RWPE2 (cell line): ENCODE data around the gene BCAS1.
"Not testable (repeated sequence)": the region's sequence is repeated elsewhere in the genome, so short reads cannot be mapped to it uniquely, and the experiment has no call there.

Source experiments
- ATAC-seq: fragments of 200-7000 bp; cut with Tn5 transposase; 3 replicates; pipeline ENCODE4 v1.9.1; 2021; ENCODE audit warnings: low read depth
- DNase-seq: peaks from one replicate; pipeline ENCODE4 v3.0.0-alpha.2; 2020; ENCODE audit warnings: low spot score
- H3K27ac ChIP-seq: fragments of 450-650 bp; 2 replicates; pipeline ENCODE4 v1.5.1; 2017; ENCODE audit warnings: mild to moderate bottlenecking; ENCODE audit not compliant: poor library complexity, severe bottlenecking
- H3K27me3 ChIP-seq: fragments of 250-450 bp; sonication (Bioruptor Pico); 2 replicates; pipeline ENCODE4 v1.5.1; 2021; ENCODE audit warnings: mild to moderate bottlenecking, moderate library complexity; ENCODE audit not compliant: insufficient read depth, poor library complexity, severe bottlenecking
- H3K36me3 ChIP-seq: fragments of 250-450 bp; sonication (Bioruptor Pico); 2 replicates; pipeline ENCODE4 v1.5.1; 2020; ENCODE audit warnings: low read depth, mild to moderate bottlenecking, moderate library complexity
- H3K4me1 ChIP-seq: fragments of 250-450 bp; sonication (Bioruptor Pico); 2 replicates; pipeline ENCODE4 v1.5.1; 2021; ENCODE audit warnings: mild to moderate bottlenecking, moderate library complexity; ENCODE audit not compliant: insufficient read depth, poor library complexity, severe bottlenecking
- H3K4me3 ChIP-seq: fragments of 250-450 bp; sonication (Bioruptor Pico); 2 replicates; pipeline ENCODE4 v1.5.1; 2021; ENCODE audit warnings: mild to moderate bottlenecking, moderate library complexity; ENCODE audit not compliant: severe bottlenecking
- H3K9me3 ChIP-seq: fragments of 250-450 bp; sonication (Bioruptor Pico); 2 replicates; pipeline ENCODE4 v1.5.1; 2021; ENCODE audit warnings: mild to moderate bottlenecking, moderate library complexity; ENCODE audit not compliant: severe bottlenecking
- TF ChIP-seq, protein P1 (sequence below): fragments of 450-650 bp; IDR thresholded peaks from one replicate; pipeline ENCODE4 v1.5.1; 2017; ENCODE audit warnings: mild to moderate bottlenecking, moderate library complexity; ENCODE audit not compliant: poor library complexity, severe bottlenecking

The BCAS1 gene

DNA sequence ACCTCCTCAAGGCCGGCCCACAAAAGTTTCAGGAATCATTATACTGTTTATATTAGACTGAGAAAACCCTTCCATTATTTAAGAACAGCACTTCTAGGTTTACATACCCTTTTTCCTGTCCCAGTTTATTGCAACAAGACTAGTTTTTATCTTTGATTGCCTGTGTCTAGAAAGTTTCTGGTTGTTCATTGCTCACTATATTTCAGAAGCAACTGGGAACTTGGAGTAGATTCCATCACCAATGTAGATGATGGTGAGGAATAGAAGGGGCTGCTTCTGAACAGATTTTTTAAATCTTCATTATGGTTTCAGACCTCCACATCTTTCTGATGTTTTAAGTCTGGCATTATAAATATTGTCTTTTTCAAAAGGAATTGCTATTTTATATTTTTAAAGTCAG, 93.0 kb downstream of the BCAS1 start:
- ATAC-seq (no peak), DNase-seq (no peak)
- Histone ChIP-seq H3K27me3 (peaks cover 6% of the 10 kb centered on the region), H3K4me1 (no peaks in the 10 kb centered on the region), H3K9me3 (no peaks in the 10 kb centered on the region), H3K27ac (no peak overlapping the region), H3K4me3 (no peak overlapping the region), H3K36me3 (no peaks in the 10 kb centered on the region)
- TF ChIP-seq, protein P1, sequence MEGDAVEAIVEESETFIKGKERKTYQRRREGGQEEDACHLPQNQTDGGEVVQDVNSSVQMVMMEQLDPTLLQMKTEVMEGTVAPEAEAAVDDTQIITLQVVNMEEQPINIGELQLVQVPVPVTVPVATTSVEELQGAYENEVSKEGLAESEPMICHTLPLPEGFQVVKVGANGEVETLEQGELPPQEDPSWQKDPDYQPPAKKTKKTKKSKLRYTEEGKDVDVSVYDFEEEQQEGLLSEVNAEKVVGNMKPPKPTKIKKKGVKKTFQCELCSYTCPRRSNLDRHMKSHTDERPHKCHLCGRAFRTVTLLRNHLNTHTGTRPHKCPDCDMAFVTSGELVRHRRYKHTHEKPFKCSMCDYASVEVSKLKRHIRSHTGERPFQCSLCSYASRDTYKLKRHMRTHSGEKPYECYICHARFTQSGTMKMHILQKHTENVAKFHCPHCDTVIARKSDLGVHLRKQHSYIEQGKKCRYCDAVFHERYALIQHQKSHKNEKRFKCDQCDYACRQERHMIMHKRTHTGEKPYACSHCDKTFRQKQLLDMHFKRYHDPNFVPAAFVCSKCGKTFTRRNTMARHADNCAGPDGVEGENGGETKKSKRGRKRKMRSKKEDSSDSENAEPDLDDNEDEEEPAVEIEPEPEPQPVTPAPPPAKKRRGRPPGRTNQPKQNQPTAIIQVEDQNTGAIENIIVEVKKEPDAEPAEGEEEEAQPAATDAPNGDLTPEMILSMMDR, result no peak

DNA sequence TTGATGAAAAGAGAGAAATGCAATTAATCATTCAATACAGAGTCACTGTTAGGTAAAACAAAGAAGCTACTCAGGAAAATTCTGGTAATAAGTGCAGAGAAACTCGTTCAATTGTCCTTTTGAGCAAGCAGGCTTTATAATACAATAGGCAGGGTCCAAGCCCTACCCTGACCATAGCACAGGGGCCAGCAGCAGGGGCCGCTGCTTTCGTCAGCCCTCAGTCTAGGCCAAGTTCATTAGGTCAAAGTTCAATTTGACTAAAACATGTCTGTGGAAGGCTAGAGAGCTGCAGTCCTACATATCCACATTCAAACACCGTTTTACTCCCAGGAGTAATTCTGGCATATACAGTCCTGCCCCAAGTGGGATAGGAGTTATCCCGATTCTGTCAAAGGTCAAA, 94.6 kb downstream of the BCAS1 start:
- ATAC-seq (no peak), DNase-seq (no peak)
- no peaks in the 10 kb centered on the region for H3K4me1 ChIP-seq
- no peak overlapping the region for H3K4me3 ChIP-seq
- no peaks in the 10 kb centered on the region for H3K36me3 ChIP-seq
- no peak overlapping the region for H3K27ac ChIP-seq
- H3K9me3 ChIP-seq, result no peaks in the 10 kb centered on the region
- H3K27me3 ChIP-seq, result no peaks in the 10 kb centered on the region
- TF ChIP-seq, protein P1, result no peak

GRCh38 chr20:53974785-53975555, 95.4 kb downstream of the BCAS1 start:
- no peak overlapping the region for H3K27ac ChIP-seq

GRCh38 chr20:53973882-53974281, 96.5 kb downstream of the BCAS1 start:
- not testable (repeated sequence) for H3K27me3 ChIP-seq, H3K36me3 ChIP-seq, H3K4me3 ChIP-seq, H3K9me3 ChIP-seq, DNase-seq, H3K4me1 ChIP-seq, H3K27ac ChIP-seq, ATAC-seq

More at GRCh38 chr20:53974785-53975555, 95.4 kb downstream of the BCAS1 start:
- Histone ChIP-seq H3K9me3 (no peaks in the 10 kb centered on the region), H3K4me1 (no peaks in the 10 kb centered on the region), H3K36me3 (no peaks in the 10 kb centered on the region), H3K4me3 (no peak overlapping the region), H3K27me3 (no peaks in the 10 kb centered on the region)
- ATAC-seq (no peak), DNase-seq (no peak)
- TF ChIP-seq, protein P1, result no peak

DNA sequence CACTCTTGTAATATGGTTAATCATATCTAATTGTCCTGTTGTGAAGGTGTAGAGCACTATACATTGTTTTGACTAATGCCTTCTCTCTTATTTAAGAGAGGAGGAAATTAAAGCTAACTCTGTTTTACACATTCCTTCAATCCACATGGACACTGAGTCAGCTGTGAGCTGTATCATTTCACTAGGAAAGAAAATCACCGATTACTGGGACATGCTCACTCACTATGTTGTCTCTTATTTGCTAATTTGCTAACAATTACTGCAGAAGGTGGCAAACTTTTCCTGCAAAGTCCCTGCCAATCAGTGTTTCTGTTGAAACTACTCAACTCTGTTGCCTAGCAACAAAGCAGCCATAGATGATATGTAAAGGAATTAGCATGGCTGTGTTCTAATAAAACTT, 98.2 kb downstream of the BCAS1 start:
- no peak for DNase-seq
- H3K36me3 ChIP-seq, result no peaks in the 10 kb centered on the region
- ATAC-seq, result no peak
- H3K4me1 ChIP-seq, result no peaks in the 10 kb centered on the region
- H3K27me3 ChIP-seq, result no peaks in the 10 kb centered on the region
- TF ChIP-seq, protein P1, result no peak
- no peak overlapping the region for H3K27ac ChIP-seq
- H3K4me3 ChIP-seq, result no peak overlapping the region
- no peaks in the 10 kb centered on the region for H3K9me3 ChIP-seq
